ENCODE measurements around the gene NPAS1.

- TF ChIP-seq CTCF (IDR thresholded peaks at IDR 0.05) (no peak), EZH2 (IDR thresholded peaks at IDR 0.05) (no peak)
These were observed 20.3 kb upstream of the NPAS1 start for GRCh38 chr19:46999377-46999776.
